B cell (primary cell): ENCODE results near the gene SNED1. TPM values are rescaled to one million over a fixed set of nuclear protein-coding genes. Genes with fewer than 3 reads are reported as not detected.

Source experiments
- ATAC-seq: fragments of 200-7000 bp; cut with Tn5 transposase; one replicate; pipeline ENCODE4 v1.10.0; 2021; ENCODE audit warnings: low read depth, mild to moderate bottlenecking, moderate number of reproducible peaks, moderate library complexity
- CTCF ChIA-PET: fragments of 350-600 bp; sonication (Branson Sonifier 250); formaldehyde crosslinking; loops from one replicate; lab custom pipeline; 2021; ENCODE audit warnings: antibody characterized with exemption, inconsistent platforms; lab: Charles Lee
- POLR2A ChIA-PET: fragments of 350-600 bp; sonication (Branson Sonifier 250); formaldehyde crosslinking; loops from one replicate; lab custom pipeline; 2021; ENCODE audit warnings: antibody characterized with exemption; lab: Charles Lee
- DNase-seq: peaks from one replicate; pipeline ENCODE4 v3.0.0; 2013
- H2AFZ ChIP-seq: 2 replicates; pipeline ENCODE4 v1.6.1; 2012; ENCODE audit warnings: mild to moderate bottlenecking, low read depth, low read length; ENCODE audit not compliant: insufficient read depth, poor library complexity, severe bottlenecking
- H3K27ac ChIP-seq, 2 donors: 1 replicate in 1 of 2; 2 replicates in 1 of 2; pipeline ENCODE4 v1.5.1; 2012 to 2013; ENCODE audit warnings: low read length in 2 of 2, mild to moderate bottlenecking in 2 of 2, moderate library complexity in 1 of 2
- H3K27me3 ChIP-seq, 4 experiments: fragments of 200-600 bp in 1 of 4; sonication (generic) in 1 of 4; replicated peaks in 1 of 4; 1 replicate in 2 of 4; 2 replicates in 2 of 4; pipeline versions ENCODE4 v1.6.1 to v1.7.0; 2013 to 2016; ENCODE audit warnings: low read length in 3 of 4, mild to moderate bottlenecking in 2 of 4, mixed read lengths in 1 of 4, moderate library complexity in 1 of 4; ENCODE audit not compliant: insufficient read depth in 4 of 4, control insufficient read depth in 3 of 4; ENCODE audit errors: control extremely low read depth in 1 of 4
- H3K36me3 ChIP-seq, 2 experiments: replicated peaks in 1 of 2; 1 replicate in 1 of 2; 2 replicates in 1 of 2; pipeline versions ENCODE4 v1.6.1 to v1.7.1; 2013; ENCODE audit warnings: low read length in 1 of 2; ENCODE audit not compliant: insufficient read depth in 2 of 2, control insufficient read depth in 1 of 2; ENCODE audit errors: control extremely low read depth in 1 of 2, extremely low read depth in 1 of 2
- H3K4me1 ChIP-seq, 2 donors: fragments of 200-600 bp in 1 of 2; sonication (generic) in 1 of 2; 1 replicate in 1 of 2; 2 replicates in 1 of 2; pipeline versions ENCODE4 v1.5.1 to v1.6.1; 2013 to 2017; ENCODE audit warnings: low read length in 2 of 2; ENCODE audit not compliant: control insufficient read depth in 2 of 2, insufficient read depth in 2 of 2
- H3K4me2 ChIP-seq: replicated peaks from 2 replicates; pipeline ENCODE3; 2012; ENCODE audit warnings: mild to moderate bottlenecking, low read depth, low read length; ENCODE audit not compliant: poor library complexity, severe bottlenecking
- H3K4me3 ChIP-seq, 5 experiments: fragments of 200-600 bp in 1 of 5; sonication (generic) in 1 of 5; 1 replicate in 3 of 5; 2 replicates in 2 of 5; pipeline versions ENCODE4 v1.5.1 to v1.7.0; 2011 to 2016; ENCODE audit warnings: low read length in 4 of 5, mild to moderate bottlenecking in 4 of 5, low read depth in 2 of 5, control low read depth in 1 of 5, moderate library complexity in 1 of 5; ENCODE audit not compliant: insufficient read depth in 1 of 5; ENCODE audit errors: control extremely low read depth in 1 of 5, extremely low read depth in 1 of 5
- H3K79me2 ChIP-seq: fragments of 200-600 bp; sonication (generic); one replicate; pipeline ENCODE4 v1.6.0; 2016; ENCODE audit warnings: low read length; ENCODE audit not compliant: control insufficient read depth, insufficient read depth
- H3K9ac ChIP-seq: fragments of 200-600 bp; sonication (generic); 2 replicates; pipeline ENCODE4 v1.6.1; 2017; ENCODE audit warnings: mild to moderate bottlenecking, low read length, moderate library complexity
- H3K9me3 ChIP-seq, 3 donors: one replicate each; pipeline versions ENCODE4 v1.6.1 to v1.7.1; 2013; ENCODE audit warnings: low read length in 2 of 3; ENCODE audit not compliant: control insufficient read depth in 2 of 3, insufficient read depth in 1 of 3; ENCODE audit errors: control extremely low read depth in 1 of 3
- H4K20me1 ChIP-seq: 2 replicates; pipeline ENCODE4 v1.6.0; 2012; ENCODE audit warnings: mild to moderate bottlenecking, low read length; ENCODE audit not compliant: insufficient read depth, control insufficient read depth, poor library complexity, severe bottlenecking
- H3K27ac Mint-ChIP-seq: one replicate; pipeline ENCODE4 v1.8.0; 2021; ENCODE audit warnings: mixed read lengths
- H3K27me3 Mint-ChIP-seq: one replicate; pipeline ENCODE4 v1.8.0; 2021; ENCODE audit warnings: mixed read lengths
- H3K4me1 Mint-ChIP-seq: one replicate; pipeline ENCODE4 v1.8.0; 2021; ENCODE audit warnings: mixed read lengths
- H3K4me3 Mint-ChIP-seq: one replicate; pipeline ENCODE4 v1.8.0; 2021; ENCODE audit warnings: mixed read lengths
- H3K9me3 Mint-ChIP-seq: one replicate; pipeline ENCODE4 v1.8.0; 2022; ENCODE audit warnings: mixed read lengths; ENCODE audit not compliant: insufficient read depth
- CTCF ChIP-seq: fragments of 200-600 bp; IDR thresholded peaks from one replicate; pipeline ENCODE4 v1.8.0; 2022; ENCODE audit warnings: antibody characterized with exemption, mild to moderate bottlenecking
- EZH2 ChIP-seq: IDR thresholded peaks from 2 replicates; pipeline ENCODE4 v1.6.1; 2012; ENCODE audit warnings: borderline replicate concordance, low read depth, mild to moderate bottlenecking, moderate library complexity, low read length; ENCODE audit not compliant: insufficient read depth, poor library complexity, severe bottlenecking
- WGBS: methylation state at CpG from one replicate; pipeline ENCODE4 v1.1.5; 2013; ENCODE audit warnings: missing lambda C conversion rate; ENCODE audit not compliant: insufficient coverage; 5-methylcytosine and 5-hydroxymethylcytosine counted together
- intact Hi-C: fragments of 100-400 bp; cut with micrococcal nuclease; formaldehyde crosslinking; loops from one replicate; pipeline ENCODE4 v1.10.0; 2022
- polyA minus RNA-seq: library from RNA; depleted of rRNA, polyadenylated mRNA; stranded (reverse); fragments of >200 nt; gene quantifications from 2 replicates; pipeline ENCODE4 v1.2.3, GENCODE V29; 2012
- polyA plus RNA-seq: library from polyadenylated mRNA; depleted of rRNA; stranded (reverse); fragments of >200 nt; gene quantifications from 2 replicates; pipeline ENCODE4 v1.2.3, GENCODE V29; 2012
- total RNA-seq, 2 donors: library from RNA; stranded (reverse); fragments of 120-200 nt in 1 of 2; gene quantifications; 1 replicate in 1 of 2; 2 replicates in 1 of 2; pipeline versions ENCODE4 v1.2.3 to v1.2.4, GENCODE V29; 2013 to 2022

SNED1 gene
- 336 and 346 TPM in 2 replicates for total RNA-seq
- total RNA-seq (2013) = 7.7 TPM
- 11.1 and 25.5 TPM in 2 replicates for polyA plus RNA-seq
- polyA minus RNA-seq = 44.0 and 46.0 TPM in 2 replicates

- ChIA-PET POLR2A (no interaction called here), CTCF (no interaction called here)
- intact Hi-C loops = loop anchor here (1.0 to 5.0 kb wide), 3 partner anchors 43 to 152 kb away; partner anchors contain the start of gene PPP1R7
- H2AFZ ChIP-seq = peak within 1 kb of the TSS; percentile 56
- peak within 1 kb of the TSS in 4 of 5 experiments; percentile 17 to 46 (median 36) for H3K4me3 ChIP-seq
- no peak within 1 kb of the TSS for H3K27ac Mint-ChIP-seq
- no peaks in the 10 kb centered on the region for H3K36me3 ChIP-seq
- TF ChIP-seq EZH2 (no peak), CTCF (no peak)
- peak; percentile 88 for ATAC-seq
- peaks cover 7 to 8% of the 10 kb centered on the region in 2 donors for H3K4me1 ChIP-seq
- H3K27me3 Mint-ChIP-seq = peaks cover 33% of the 10 kb centered on the region
- H3K79me2 ChIP-seq = no peaks in the 10 kb centered on the region
- H3K4me1 Mint-ChIP-seq = peaks cover 11% of the 10 kb centered on the region
- H3K9ac ChIP-seq = peak within 1 kb of the TSS; percentile 52
- no peak within 1 kb of the TSS for H3K27ac ChIP-seq
- WGBS = 9% methylated on average over 61 of the region's 61 CpGs
- H3K4me3 Mint-ChIP-seq = peak within 1 kb of the TSS; percentile 74
- H4K20me1 ChIP-seq = no peaks in the 10 kb centered on the region
- peak; percentile 76 for DNase-seq
- peak within 1 kb of the TSS; percentile 74 for H3K4me2 ChIP-seq
- peaks cover 0 to 17% (median under 1%) of the 10 kb centered on the region in 3 donors for H3K9me3 ChIP-seq
- peaks cover 0 to 37% (median 8%) of the 10 kb centered on the region in 4 experiments for H3K27me3 ChIP-seq
- no peaks in the 10 kb centered on the region for H3K9me3 Mint-ChIP-seq
Observed at GRCh38 chr2:240997856-240998705, at the start of gene SNED1. Gene SNED1 (plus strand): TSS chr2:240998618. CDS start chr2:240998838, 220 bp downstream.
